ENCODE measurements around the gene CBX3.
"Not testable (repeated sequence)": the region's sequence is repeated elsewhere in the genome, so short reads cannot be mapped to it uniquely, and the experiment has no call there.

The CBX3 gene

DNA sequence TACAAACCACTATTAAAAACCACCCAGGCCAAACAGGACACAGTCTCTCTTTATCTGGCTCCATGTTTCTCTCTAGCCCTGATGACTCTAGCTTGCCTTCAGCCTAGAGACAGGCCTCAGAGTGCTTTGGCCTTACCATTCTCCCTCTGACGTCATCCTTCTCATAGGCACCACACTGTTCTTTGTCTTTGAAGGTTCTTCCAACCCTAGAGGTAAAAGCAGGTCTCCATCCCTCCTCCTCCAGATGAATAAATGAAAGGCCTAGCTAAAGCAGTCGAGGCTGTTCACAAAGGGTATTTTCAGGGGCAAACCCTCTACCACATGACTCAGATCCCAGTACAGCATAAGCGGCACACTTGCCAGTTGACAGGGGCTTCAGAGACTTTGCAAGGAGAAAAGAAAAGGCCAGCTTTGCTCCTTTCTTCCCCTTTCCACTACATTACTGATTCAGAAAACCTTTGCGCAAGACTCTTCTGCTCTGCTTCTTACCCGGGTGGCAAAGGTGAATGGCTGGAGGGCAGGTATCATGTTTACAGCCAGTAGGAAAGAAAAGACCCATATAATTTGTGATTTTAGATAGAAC, 34.8 kb upstream of the CBX3 start:
- H3K4me3 ChIP-seq (ENCODE audit: low read length): no peak overlapping the region
- TF ChIP-seq, protein P1, sequence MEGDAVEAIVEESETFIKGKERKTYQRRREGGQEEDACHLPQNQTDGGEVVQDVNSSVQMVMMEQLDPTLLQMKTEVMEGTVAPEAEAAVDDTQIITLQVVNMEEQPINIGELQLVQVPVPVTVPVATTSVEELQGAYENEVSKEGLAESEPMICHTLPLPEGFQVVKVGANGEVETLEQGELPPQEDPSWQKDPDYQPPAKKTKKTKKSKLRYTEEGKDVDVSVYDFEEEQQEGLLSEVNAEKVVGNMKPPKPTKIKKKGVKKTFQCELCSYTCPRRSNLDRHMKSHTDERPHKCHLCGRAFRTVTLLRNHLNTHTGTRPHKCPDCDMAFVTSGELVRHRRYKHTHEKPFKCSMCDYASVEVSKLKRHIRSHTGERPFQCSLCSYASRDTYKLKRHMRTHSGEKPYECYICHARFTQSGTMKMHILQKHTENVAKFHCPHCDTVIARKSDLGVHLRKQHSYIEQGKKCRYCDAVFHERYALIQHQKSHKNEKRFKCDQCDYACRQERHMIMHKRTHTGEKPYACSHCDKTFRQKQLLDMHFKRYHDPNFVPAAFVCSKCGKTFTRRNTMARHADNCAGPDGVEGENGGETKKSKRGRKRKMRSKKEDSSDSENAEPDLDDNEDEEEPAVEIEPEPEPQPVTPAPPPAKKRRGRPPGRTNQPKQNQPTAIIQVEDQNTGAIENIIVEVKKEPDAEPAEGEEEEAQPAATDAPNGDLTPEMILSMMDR (conservative IDR thresholded peaks at IDR 0.05; ENCODE audit: low read depth, low read length): no peak
- no peak for DNase-seq (ENCODE audit: low read depth)

DNA sequence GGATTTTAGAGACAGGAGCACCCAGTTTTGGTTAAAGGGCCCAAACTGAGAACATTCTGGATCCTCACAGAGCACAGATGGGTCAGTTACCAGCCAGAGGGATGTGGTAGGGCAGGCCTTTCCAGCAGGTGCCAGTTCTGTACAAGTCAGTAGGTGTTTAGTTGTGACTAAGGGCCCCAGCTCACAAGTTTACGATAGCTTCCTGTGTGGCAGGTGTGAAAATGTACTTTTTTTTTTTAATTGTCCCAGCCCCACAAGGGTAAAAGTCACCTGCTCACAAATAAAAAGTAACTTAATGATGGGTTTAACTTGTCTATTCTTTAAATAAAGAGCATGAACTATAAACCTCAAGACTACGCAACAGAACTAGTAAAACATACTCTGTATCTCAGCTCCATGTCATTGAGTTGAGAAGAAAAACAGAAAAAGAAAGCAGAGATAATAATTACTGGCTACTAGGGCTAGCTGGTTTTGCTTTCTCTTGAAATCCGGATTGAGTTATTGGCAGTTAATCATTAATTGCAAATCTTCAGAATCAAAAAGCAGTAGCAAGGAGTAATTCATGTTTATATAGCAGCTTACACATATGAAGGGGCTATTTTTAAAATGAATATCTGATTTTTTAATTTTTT, 34.1 kb upstream of the CBX3 start:
- TF ChIP-seq, protein P1 (conservative IDR thresholded peaks at IDR 0.05; ENCODE audit: low read depth, low read length): no peak
- no peak for DNase-seq (ENCODE audit: low read depth)
- no peak overlapping the region for H3K4me3 ChIP-seq (ENCODE audit: low read length)

DNA sequence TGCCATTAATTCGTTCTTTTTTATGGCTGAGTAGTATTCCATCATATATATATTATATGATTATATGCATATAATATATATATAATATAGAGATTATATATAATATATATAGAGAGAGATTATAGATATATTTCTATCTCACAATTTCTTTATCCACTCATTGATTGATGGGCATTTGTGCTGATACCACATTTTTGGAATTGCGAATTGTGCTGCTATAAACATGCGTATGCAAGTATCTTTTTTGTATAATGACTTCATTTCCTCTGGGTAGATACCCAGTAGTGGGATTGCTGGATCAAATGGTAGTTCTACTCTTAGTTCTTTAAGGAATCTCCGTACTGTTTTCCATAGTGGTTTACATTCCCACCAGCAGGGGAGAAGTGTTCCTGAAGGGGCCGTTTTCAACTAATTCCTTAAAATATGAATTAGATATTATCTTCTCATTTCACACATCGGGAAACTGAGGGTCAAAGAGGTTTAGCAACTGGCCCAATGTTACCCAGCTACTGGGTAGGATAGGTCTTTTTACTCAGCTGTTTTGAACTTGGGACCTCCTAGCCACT, 33.0 kb upstream of the CBX3 start:
- H3K4me3 ChIP-seq (ENCODE audit: low read length): no peak overlapping the region
- TF ChIP-seq, protein P1 (conservative IDR thresholded peaks at IDR 0.05; ENCODE audit: low read depth, low read length): peak; percentile 8
- no peak for DNase-seq (ENCODE audit: low read depth)

DNA sequence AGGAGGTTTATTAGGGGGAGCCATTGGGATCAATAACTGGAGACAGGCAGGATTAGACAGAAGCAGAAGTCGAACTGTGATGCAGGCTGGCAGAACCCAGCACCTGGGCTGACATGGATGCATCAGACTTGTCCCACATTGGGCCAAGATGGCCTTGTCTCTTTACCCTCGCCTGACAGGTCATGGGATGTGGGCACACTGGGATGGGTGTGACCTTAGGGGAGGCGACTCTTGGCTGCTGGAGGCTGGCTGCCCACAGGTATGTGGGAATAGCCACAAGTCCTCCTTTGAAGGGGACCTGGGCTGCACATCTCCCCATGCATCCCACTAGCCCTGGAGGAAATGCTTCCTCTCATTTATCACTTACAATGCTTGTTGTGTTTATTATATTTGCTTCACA, 32.3 kb upstream of the CBX3 start:
- no peak overlapping the region for H3K4me3 ChIP-seq (ENCODE audit: low read length)
- no peak for DNase-seq (ENCODE audit: low read depth)
- TF ChIP-seq, protein P1 (conservative IDR thresholded peaks at IDR 0.05; ENCODE audit: low read depth, low read length): no peak

DNA sequence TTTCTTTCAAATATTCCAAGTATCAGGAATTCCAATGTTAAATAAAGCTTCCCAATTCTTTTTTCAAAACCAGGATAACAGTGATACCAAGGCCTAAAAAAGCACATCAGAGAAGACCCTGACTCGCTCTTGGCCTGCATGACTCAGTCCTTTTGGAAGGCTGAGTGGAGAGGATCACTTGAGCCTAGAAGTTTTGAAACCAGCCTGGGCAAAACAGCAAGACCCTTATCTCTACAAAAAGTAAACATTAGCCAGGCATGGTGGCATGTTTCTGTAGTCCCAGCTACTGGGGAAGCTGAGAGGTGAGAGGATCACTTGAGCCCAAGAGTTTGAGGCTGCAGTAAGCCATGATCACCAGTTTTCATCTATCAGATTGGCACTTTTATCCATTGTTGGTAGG, 30.9 kb upstream of the CBX3 start:
- H3K4me3 ChIP-seq (ENCODE audit: low read length): no peak overlapping the region
- no peak for DNase-seq (ENCODE audit: low read depth)
- TF ChIP-seq, protein P1 (conservative IDR thresholded peaks at IDR 0.05; ENCODE audit: low read depth, low read length): no peak

DNA sequence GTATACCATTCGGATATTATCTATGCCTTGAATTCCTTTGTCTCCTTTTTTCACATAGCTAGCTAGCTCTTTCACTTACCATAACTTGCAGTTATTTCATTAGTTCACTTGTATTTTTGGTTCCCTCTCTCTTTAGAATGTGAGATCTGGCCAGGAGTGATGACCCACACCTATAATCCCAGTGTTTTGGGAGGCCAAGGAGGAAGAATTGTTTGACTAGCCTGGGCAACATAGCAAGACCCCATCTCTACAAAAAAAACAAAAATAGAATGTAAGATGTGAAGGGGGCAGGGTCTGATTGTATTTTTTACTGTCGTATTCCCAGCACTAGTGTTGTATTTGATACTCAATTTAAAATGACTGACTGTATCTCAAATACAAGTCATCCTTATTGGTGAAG, 29.9 kb upstream of the CBX3 start:
- TF ChIP-seq, protein P1 (conservative IDR thresholded peaks at IDR 0.05; ENCODE audit: low read depth, low read length): no peak
- H3K4me3 ChIP-seq (ENCODE audit: low read length): no peak overlapping the region
- no peak for DNase-seq (ENCODE audit: low read depth)

DNA sequence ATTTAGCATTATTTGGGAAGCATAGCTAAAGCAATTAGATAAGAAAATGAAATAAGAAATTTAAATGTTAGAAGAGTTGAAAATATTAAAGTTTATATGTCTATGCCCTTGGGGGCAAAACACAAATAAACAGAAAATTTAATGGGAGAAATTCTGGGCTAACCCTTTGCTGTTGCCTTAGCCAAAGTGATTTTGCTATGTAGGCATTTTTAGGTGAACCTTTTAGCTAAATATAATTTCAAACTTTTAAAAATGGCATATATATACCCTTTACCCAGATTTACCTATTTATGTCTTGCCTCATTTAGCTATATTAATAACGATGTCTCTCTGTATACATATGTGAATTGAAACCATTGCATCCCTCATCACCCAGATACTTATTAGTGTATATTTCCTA, 29.5 kb upstream of the CBX3 start:
- TF ChIP-seq, protein P1 (conservative IDR thresholded peaks at IDR 0.05; ENCODE audit: low read depth, low read length): no peak
- no peak overlapping the region for H3K4me3 ChIP-seq (ENCODE audit: low read length)
- DNase-seq (ENCODE audit: low read depth): no peak

DNA sequence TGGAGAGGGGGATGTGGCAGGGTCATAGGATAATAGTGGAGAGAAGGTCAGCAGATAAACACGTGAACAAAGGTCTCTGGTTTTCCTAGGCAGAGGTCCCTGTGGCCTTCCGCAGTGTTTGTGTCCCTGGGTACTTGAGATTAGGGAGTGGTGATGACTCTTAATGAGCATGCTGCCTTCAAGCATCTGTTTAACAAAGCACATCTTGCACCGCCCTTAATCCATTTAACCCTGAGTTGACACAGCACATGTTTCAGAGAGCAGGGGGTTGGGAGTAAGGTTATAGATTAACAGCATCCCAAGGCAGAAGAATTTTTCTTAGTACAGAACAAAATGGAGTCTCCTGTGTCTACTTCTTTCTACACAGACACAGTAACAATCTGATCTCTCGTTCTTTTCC, 25.6 kb upstream of the CBX3 start:
- not testable (repeated sequence) for H3K4me3 ChIP-seq (ENCODE audit: low read length); DNase-seq (ENCODE audit: low read depth)

DNA sequence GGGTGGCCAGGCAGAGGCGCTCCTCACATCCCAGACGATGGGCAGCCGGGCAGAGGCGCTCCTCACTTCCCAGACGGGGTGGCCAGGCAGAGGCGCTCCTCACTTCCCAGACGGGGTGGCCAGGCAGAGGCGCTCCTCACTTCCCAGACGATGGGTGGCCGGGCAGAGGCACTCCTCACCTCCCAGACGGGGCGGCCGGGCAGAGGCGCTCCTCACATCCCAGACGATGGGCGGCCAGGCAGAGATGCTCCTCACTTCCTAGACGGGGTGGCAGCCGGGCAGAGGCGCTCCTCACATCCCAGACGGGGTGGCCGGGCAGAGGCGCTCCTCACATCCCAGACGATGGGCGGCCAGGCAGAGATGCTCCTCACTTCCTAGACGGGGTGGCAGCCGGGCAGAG, 24.8 kb upstream of the CBX3 start:
- H3K4me3 ChIP-seq (ENCODE audit: low read length); DNase-seq (ENCODE audit: low read depth): not testable (repeated sequence)

DNA sequence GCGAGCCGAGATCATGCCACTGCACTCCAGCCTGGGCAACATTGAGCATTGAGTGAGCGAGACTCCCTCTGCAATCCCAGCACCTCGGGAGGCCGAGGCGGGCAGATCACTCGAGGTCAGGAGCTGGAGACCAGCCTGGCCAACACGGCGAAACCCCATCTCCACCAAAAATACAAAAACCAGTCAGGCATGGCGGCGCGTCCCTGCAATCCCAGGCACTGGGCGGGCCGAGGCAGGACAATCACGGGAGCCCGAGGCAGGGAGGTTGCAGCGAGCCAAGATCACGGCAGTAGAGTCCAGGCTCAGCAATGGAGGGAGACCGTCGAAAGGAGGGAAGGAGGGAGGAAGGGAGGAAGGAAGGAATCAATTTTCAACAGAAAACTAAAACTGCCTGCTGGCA, 24.3 kb upstream of the CBX3 start:
- not testable (repeated sequence) for H3K4me3 ChIP-seq (ENCODE audit: low read length); DNase-seq (ENCODE audit: low read depth)

Measured in retinal pigment epithelial cell (primary cell).